ENCODE data around the gene ACADM. TPM values are rescaled to one million over a fixed set of nuclear protein-coding genes. Genes with fewer than 3 reads are reported as not detected.
"Not testable (repeated sequence)": the region's sequence is repeated elsewhere in the genome, so short reads cannot be mapped to it uniquely, and the experiment has no call there.

ACADM gene
- polyA plus RNA-seq, 1 of the 3 experiments (the other 2 are of a cell fraction) = 18.6 TPM

GRCh38 chr1:75677443-75677842 is 47.1 kb upstream of the ACADM start:
- Histone ChIP-seq H3K79me2 (ENCODE audit: insufficient read depth) (no peaks in the 10 kb centered on the region), H3K4me3 (ENCODE audit: low read depth in 2 of 2, low read length in 1 of 2) (no peak overlapping the region), H3K27me3 (ENCODE audit: insufficient read depth) (no peaks in the 10 kb centered on the region), H3K36me3 (replicated peaks in 1 of 2; ENCODE audit: control insufficient read depth in 1 of 2, insufficient read depth in 2 of 2, low read length in 1 of 2) (no peaks in the 10 kb centered on the region), H3F3A (replicated peaks; ENCODE audit: insufficient read depth) (no peaks in the 10 kb centered on the region), H2AFZ (ENCODE audit: low read depth) (no peak overlapping the region), H3K9me3 (no peaks in the 10 kb centered on the region), H3K9me2 (no peaks in the 10 kb centered on the region), H3K4me2 (no peak overlapping the region), H3K4me1 (ENCODE audit: control insufficient read depth in 1 of 2, insufficient read depth in 2 of 2, low read depth in 1 of 2, low read length in 1 of 2) (0 out of 4 replicates have a peak, but pooled peaks cover 0 to 6% of the 10 kb centered on the region in 2 experiments), H3K27ac (ENCODE audit: low read depth in 2 of 2, low read length in 1 of 2) (no peak overlapping the region), H4K20me1 (ENCODE audit: insufficient read depth) (no peaks in the 10 kb centered on the region), H3K9ac (no peak overlapping the region)
- ChIA-PET CTCF (no interaction called here), POLR2A (no interaction called here)
- WGBS (ENCODE audit: low lambda C conversion rate) = 77% methylated on average over 5 of the region's 5 CpGs
- DNase-seq = no peak
- no peak for TF ChIP-seq SIN3A (IDR thresholded peaks at IDR 0.05; ENCODE audit: borderline replicate concordance, low read depth, low read length)
- TF ChIP-seq ELF1 (IDR thresholded peaks at IDR 0.05) = no peak
- no peak for TF ChIP-seq FOSL2 (IDR thresholded peaks at IDR 0.05; ENCODE audit: borderline replicate concordance, low read depth)
- TF ChIP-seq JUND (IDR thresholded peaks at IDR 0.05) = no peak

- H3K4me1 ChIP-seq (ENCODE audit: control insufficient read depth in 1 of 2, insufficient read depth in 2 of 2, low read depth in 1 of 2, low read length in 1 of 2); H4K20me1 ChIP-seq (ENCODE audit: insufficient read depth); POLR2A ChIA-PET; H3K9me3 ChIP-seq; H3K36me3 ChIP-seq (replicated peaks in 1 of 2; ENCODE audit: control insufficient read depth in 1 of 2, insufficient read depth in 2 of 2, low read length in 1 of 2); H3K4me3 ChIP-seq (ENCODE audit: low read depth in 2 of 2, low read length in 1 of 2); CTCF ChIA-PET; H3F3A ChIP-seq (replicated peaks; ENCODE audit: insufficient read depth); H3K79me2 ChIP-seq (ENCODE audit: insufficient read depth); H2AFZ ChIP-seq (ENCODE audit: low read depth); H3K27ac ChIP-seq (ENCODE audit: low read depth in 2 of 2, low read length in 1 of 2); H3K9ac ChIP-seq; H3K27me3 ChIP-seq (ENCODE audit: insufficient read depth); H3K4me2 ChIP-seq; DNase-seq; H3K9me2 ChIP-seq: not testable (repeated sequence)
- 80% methylated on average over 6 of the region's 10 CpGs for WGBS (ENCODE audit: low lambda C conversion rate)
Observed at GRCh38 chr1:75677964-75678363, 46.5 kb upstream of the ACADM start.

GRCh38 chr1:75690547-75690946 is 34.0 kb upstream of the ACADM start:
- H3F3A ChIP-seq (replicated peaks; ENCODE audit: insufficient read depth) = no peaks in the 10 kb centered on the region
- H3K36me3 ChIP-seq (replicated peaks in 1 of 2; ENCODE audit: control insufficient read depth in 1 of 2, insufficient read depth in 2 of 2, low read length in 1 of 2) = no peaks in the 10 kb centered on the region
- POLR2A ChIA-PET = no interaction called here
- H3K4me3 ChIP-seq (ENCODE audit: low read depth in 2 of 2, low read length in 1 of 2) = no peak overlapping the region
- no peak overlapping the region for H2AFZ ChIP-seq (ENCODE audit: low read depth)
- no peaks in the 10 kb centered on the region for H3K27me3 ChIP-seq (ENCODE audit: insufficient read depth)
- TF ChIP-seq MEF2A (IDR thresholded peaks at IDR 0.05; ENCODE audit: borderline replicate concordance, low read depth) (no peak), GATA2 (CRISPR knock-in tag; IDR thresholded peaks at IDR 0.05) (no peak), CHD2 (IDR thresholded peaks at IDR 0.05; ENCODE audit: low read length, partially characterized antibody) (no peak), FOXM1 (IDR thresholded peaks at IDR 0.05; ENCODE audit: low read depth) (no peak), GABPA (IDR thresholded peaks at IDR 0.05; ENCODE audit: low read depth) (no peak), MAX (IDR thresholded peaks at IDR 0.05; ENCODE audit: low read depth) (no peak), TCF12 (IDR thresholded peaks at IDR 0.05) (no peak), EP300 (IDR thresholded peaks at IDR 0.05; ENCODE audit: borderline replicate concordance in 1 of 2, low read depth in 1 of 2, low read length in 1 of 2) (no peak), REST (IDR thresholded peaks at IDR 0.05; ENCODE audit: low read depth, low read length) (no peak), JUND (IDR thresholded peaks at IDR 0.05) (no peak), FOSL2 (IDR thresholded peaks at IDR 0.05; ENCODE audit: borderline replicate concordance, low read depth) (no peak), ZBTB33 (IDR thresholded peaks at IDR 0.05; ENCODE audit: borderline replicate concordance, low read depth) (no peak), FOXJ3 (CRISPR knock-in tag; IDR thresholded peaks at IDR 0.05) (no peak), RCOR1 (IDR thresholded peaks at IDR 0.05; ENCODE audit: low read length) (no peak), MXI1 (IDR thresholded peaks at IDR 0.05; ENCODE audit: low read depth, low read length) (no peak), SMC3 (IDR thresholded peaks at IDR 0.05; ENCODE audit: low read depth, low read length) (no peak), SIN3A (IDR thresholded peaks at IDR 0.05; ENCODE audit: borderline replicate concordance, low read depth, low read length) (no peak)
- no peaks in the 10 kb centered on the region for H3K9me2 ChIP-seq
- no peak overlapping the region for H3K27ac ChIP-seq (ENCODE audit: low read depth in 2 of 2, low read length in 1 of 2)
- no peaks in the 10 kb centered on the region for H4K20me1 ChIP-seq (ENCODE audit: insufficient read depth)
- H3K4me2 ChIP-seq = no peak overlapping the region
- H3K4me1 ChIP-seq (ENCODE audit: control insufficient read depth in 1 of 2, insufficient read depth in 2 of 2, low read depth in 1 of 2, low read length in 1 of 2) = no peaks in the 10 kb centered on the region
- H3K9me3 ChIP-seq = no peaks in the 10 kb centered on the region
- CTCF ChIA-PET = interaction anchor here (1.4 kb wide), 1 partner anchor 457 kb away, joined by 3 read pairs; no protein-coding TSS in a partner anchor
- DNase-seq = no peak
- no peak overlapping the region for H3K9ac ChIP-seq
- H3K79me2 ChIP-seq (ENCODE audit: insufficient read depth) = no peaks in the 10 kb centered on the region
